GM12801 (cell line): ENCODE measurements around the gene THRAP3.

ENCODE experiments used
- TF ChIP-seq, protein P1 (sequence below): IDR thresholded peaks from one replicate; pipeline ENCODE4 v1.5.1; 2011; ENCODE audit warnings: control low read depth; ENCODE audit not compliant: insufficient read length; ENCODE audit errors: extremely low read depth

The THRAP3 gene

DNA sequence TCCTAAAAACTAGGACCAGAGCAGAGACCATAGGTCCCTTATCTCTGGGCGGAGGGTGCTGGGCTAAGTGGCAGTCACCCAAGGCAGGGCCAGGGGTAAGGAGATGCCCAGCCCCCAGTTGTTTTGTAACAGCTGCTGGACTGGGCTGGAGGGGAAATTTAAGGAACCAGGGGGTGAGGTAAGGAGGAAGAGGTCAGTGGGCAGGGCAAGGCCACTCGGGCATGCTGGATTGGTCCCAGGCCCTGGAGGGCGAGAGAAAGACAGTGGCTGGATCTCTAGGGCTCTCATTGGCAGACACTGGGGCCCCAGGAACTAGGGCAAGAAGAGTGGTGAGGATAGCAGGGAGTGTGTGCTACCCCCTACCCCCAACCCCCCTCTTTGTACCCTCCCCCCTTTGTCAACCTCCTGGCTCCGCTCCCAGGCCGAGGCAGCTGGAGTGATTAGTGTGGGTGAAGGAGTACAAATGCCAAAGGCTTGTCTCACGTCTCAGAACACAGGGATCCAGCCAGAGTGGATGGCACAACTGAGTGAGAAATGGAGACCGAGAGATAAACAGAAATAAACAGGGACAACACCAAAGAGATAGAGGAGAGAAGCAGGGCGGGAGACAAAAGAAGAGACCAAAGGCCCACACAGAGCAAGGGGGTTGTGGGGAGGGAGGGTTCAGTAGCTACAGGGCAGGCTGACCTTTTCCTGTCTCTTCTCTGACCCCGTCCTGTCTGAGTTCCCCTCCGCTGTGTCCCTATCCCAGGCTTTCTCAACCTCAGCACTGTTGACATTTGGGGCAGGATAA is 20.5 kb upstream of the THRAP3 start:
- TF ChIP-seq, protein P1, sequence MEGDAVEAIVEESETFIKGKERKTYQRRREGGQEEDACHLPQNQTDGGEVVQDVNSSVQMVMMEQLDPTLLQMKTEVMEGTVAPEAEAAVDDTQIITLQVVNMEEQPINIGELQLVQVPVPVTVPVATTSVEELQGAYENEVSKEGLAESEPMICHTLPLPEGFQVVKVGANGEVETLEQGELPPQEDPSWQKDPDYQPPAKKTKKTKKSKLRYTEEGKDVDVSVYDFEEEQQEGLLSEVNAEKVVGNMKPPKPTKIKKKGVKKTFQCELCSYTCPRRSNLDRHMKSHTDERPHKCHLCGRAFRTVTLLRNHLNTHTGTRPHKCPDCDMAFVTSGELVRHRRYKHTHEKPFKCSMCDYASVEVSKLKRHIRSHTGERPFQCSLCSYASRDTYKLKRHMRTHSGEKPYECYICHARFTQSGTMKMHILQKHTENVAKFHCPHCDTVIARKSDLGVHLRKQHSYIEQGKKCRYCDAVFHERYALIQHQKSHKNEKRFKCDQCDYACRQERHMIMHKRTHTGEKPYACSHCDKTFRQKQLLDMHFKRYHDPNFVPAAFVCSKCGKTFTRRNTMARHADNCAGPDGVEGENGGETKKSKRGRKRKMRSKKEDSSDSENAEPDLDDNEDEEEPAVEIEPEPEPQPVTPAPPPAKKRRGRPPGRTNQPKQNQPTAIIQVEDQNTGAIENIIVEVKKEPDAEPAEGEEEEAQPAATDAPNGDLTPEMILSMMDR, result no peak

DNA sequence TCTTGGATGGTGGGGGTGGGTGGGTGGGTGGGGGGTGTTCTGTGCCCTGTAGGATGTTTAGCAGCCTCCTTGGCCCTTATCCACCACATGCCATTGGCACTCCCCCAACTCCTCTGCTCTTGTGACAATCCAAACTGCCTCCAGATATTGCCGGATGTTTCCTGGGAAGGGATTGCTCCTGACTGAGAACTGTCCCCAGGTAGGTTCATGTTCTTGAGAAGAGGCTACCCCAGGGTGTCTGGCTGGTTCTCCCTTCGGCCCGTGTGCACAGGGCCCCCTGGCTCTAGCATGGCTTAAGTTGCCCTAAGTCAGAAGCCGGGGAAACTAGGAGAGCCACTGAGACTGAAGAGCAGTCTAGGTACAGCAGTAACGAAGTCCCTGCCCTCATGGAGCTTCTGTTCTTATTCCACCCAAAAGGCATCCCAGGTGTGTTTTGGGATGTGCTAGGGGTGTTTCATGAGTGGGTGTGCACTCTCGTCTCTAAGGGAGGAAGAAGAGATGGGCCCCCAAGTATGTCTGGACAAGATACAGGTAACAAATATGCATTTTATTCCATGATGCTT is 19.8 kb upstream of the THRAP3 start:
- TF ChIP-seq, protein P1, result no peak

DNA sequence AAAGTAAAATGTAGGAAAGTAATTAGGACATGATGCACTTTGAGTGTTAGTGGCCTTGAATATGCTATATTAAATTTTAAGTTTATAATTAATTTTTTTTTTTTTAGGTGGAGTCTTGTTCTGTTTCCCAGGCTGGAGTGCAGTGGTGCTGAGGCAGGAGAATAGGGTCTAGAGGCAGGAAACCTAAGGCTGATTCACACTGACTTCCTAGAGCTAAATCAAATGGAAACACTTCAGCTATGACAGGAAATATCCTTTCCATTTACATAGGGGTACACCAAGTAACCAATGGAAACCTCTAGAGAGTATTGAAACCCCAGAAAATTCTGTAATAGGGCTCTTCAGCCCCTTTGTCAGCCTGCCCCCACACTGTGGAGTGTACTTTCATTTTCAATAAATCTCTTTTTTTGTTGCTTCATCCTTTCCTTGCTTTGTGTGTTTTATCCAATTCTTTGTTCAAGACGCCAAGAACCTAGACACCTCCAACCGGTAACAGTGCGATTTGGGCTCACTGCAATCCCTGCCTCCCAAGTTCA is 17.9 kb upstream of the THRAP3 start:
- TF ChIP-seq, protein P1, result no peak

GRCh38 chr1:36207339-36207738 is 16.9 kb upstream of the THRAP3 start:
- TF ChIP-seq, protein P1, result no peak

- TF ChIP-seq, protein P1, result no peak
Observed at GRCh38 chr1:36208978-36209703, 15.1 kb upstream of the THRAP3 start.

DNA sequence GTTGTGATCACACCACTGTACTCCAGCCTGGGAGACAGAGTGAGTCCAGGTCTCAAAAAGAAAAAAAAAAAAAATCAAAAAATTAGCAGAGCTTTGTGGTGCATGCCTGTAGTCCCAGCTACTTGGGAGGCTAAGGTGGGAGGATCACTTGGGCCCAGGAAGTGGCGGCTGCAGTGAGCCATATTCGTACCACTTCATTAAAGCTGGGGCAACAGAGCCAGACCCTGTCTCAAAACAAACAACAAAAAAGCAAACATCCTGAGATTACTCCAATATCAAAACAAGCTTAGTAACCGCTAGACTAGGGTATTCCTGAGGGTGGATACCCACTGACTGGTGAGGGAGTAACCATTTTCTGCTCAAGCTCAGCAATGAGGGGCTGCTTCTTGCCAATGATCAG is 12.9 kb upstream of the THRAP3 start:
- TF ChIP-seq, protein P1, result no peak

DNA sequence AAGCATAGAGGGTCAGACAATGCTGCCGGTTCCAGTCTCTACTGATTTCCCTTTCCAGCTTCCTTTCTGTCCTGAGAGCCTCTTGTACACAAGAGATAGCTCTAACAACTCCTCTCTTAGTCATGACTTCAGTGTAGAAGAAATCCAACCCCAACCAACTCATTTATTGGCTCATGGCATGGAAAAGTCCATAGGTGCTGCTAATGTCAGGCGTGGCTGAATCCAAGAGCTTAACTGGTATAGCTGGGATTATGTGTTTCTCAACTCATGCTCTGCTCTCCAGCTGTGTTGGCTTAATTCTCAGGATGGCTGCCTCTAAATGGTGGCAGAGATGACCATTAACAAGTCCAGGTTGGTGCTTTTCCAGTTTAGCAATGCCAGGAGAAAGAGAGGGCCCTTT is 12.4 kb upstream of the THRAP3 start:
- TF ChIP-seq, protein P1, result no peak
